Sigmoid colon (tissue), 4 donors: ENCODE results near the gene RPL21.

Source experiments
- CTCF ChIP-seq, 4 experiments: fragments of 450-650 bp in 3 of 4; fragments of 200-600 bp in 1 of 4; IDR thresholded peaks; one replicate each; pipeline ENCODE4 v1.5.1; 2016 to 2019; ENCODE audit warnings: antibody characterized with exemption in 4 of 4, mild to moderate bottlenecking in 3 of 4, moderate library complexity in 2 of 4
- EP300 ChIP-seq, 4 donors: sonication (generic); formaldehyde crosslinking; IDR thresholded peaks; one replicate each; pipeline ENCODE4 v1.6.1; 2017; ENCODE audit warnings: antibody characterized with exemption in 4 of 4
- POLR2A ChIP-seq, 2 donors: fragments of 450-650 bp; IDR thresholded peaks; one replicate each; pipeline ENCODE4 v1.6.1; 2016; ENCODE audit warnings: antibody characterized with exemption in 2 of 2, mild to moderate bottlenecking in 2 of 2, moderate library complexity in 2 of 2

GRCh38 chr13:27233964-27234363 lies 17.4 kb upstream of the RPL21 start:
- TF ChIP-seq CTCF (IDR thresholded peaks at IDR 0.05) (no peak), POLR2A (IDR thresholded peaks at IDR 0.05) (no peak), EP300 (IDR thresholded peaks at IDR 0.05) (no peak)
